IMR-90 (cell line): ENCODE results near the gene KCP. TPM values are rescaled to one million over a fixed set of nuclear protein-coding genes. Genes with fewer than 3 reads are reported as not detected.

Experiments
- ATAC-seq: fragments of 200-7000 bp; cut with Tn5 transposase; 2 replicates; pipeline ENCODE4 v1.9.1; 2020; ENCODE audit warnings: low read depth, mild to moderate bottlenecking, moderate library complexity
- BruUV-seq: library from RNA; stranded (reverse); fragments of 400-500 nt; replicated peaks from 2 replicates; lab custom pipeline; 2021; lab: Mats Ljungman, UMichigan
- CTCF ChIA-PET: fragments of 300-600 bp; formaldehyde crosslinking; extraction: SDS; loops from one replicate; lab custom pipeline; 2021; ENCODE audit warnings: antibody characterized with exemption; lab: Yijun Ruan, JAX
- POLR2A ChIA-PET: fragments of 300-600 bp; sonication (Branson Sonifier 250); formaldehyde crosslinking; loops from one replicate; lab custom pipeline; 2022; ENCODE audit warnings: antibody characterized with exemption; ENCODE audit not compliant: unreplicated experiment; lab: Charles Lee
- DNase-seq: peaks from one replicate; pipeline ENCODE4 v3.0.0; 2013
- H2AFZ ChIP-seq: replicated peaks from 2 replicates; pipeline ENCODE3; 2013; ENCODE audit warnings: low read length, mild to moderate bottlenecking; ENCODE audit not compliant: poor library complexity
- H2AK5ac ChIP-seq: 2 replicates; pipeline ENCODE4 v1.6.1; 2013; ENCODE audit warnings: low read depth, low read length, inconsistent platforms
- H2AK9ac ChIP-seq: replicated peaks from 2 replicates; pipeline ENCODE3; 2013; ENCODE audit warnings: mild to moderate bottlenecking, low read depth, low read length, moderate library complexity; ENCODE audit not compliant: poor library complexity
- H2BK120ac ChIP-seq: 2 replicates; pipeline ENCODE4 v1.6.1; 2013; ENCODE audit warnings: low read depth, low read length, inconsistent platforms
- H2BK15ac ChIP-seq: 3 replicates; pipeline ENCODE4 v1.6.1; 2013; ENCODE audit warnings: low read depth, low read length, inconsistent platforms
- H2BK20ac ChIP-seq: 2 replicates; pipeline ENCODE4 v1.6.1; 2013; ENCODE audit warnings: low read depth, mild to moderate bottlenecking, inconsistent platforms, low read length, moderate library complexity
- H2BK5ac ChIP-seq: 2 replicates; pipeline ENCODE4 v1.6.1; 2013; ENCODE audit warnings: mild to moderate bottlenecking, low read depth, low read length, inconsistent platforms; ENCODE audit not compliant: poor library complexity, severe bottlenecking
- H3K14ac ChIP-seq: replicated peaks from 2 replicates; pipeline ENCODE4 v1.6.1; 2013; ENCODE audit warnings: low read depth, low read length, inconsistent platforms
- H3K18ac ChIP-seq: 2 replicates; pipeline ENCODE4 v1.6.1; 2013; ENCODE audit warnings: low read depth, low read length, control low read depth
- H3K23ac ChIP-seq: 2 replicates; pipeline ENCODE4 v1.6.1; 2013; ENCODE audit warnings: low read depth, low read length, inconsistent platforms
- H3K27ac ChIP-seq: 2 replicates; pipeline ENCODE4 v1.5.1; 2013; ENCODE audit warnings: mild to moderate bottlenecking, control low read depth, low read length; ENCODE audit not compliant: insufficient read depth
- H3K27me3 ChIP-seq: 2 replicates; pipeline ENCODE4 v1.6.1; 2013; ENCODE audit warnings: low read length; ENCODE audit not compliant: control insufficient read depth, insufficient read depth
- H3K36me3 ChIP-seq: 2 replicates; pipeline ENCODE4 v1.6.1; 2013; ENCODE audit warnings: low read length, mixed read lengths; ENCODE audit not compliant: control insufficient read depth, insufficient read depth
- H3K4ac ChIP-seq: 2 replicates; pipeline ENCODE4 v1.6.1; 2013; ENCODE audit warnings: low read depth, low read length, inconsistent platforms
- H3K4me1 ChIP-seq: 2 replicates; pipeline ENCODE4 v1.6.1; 2013; ENCODE audit warnings: low read length, mixed read lengths; ENCODE audit not compliant: control insufficient read depth, insufficient read depth
- H3K4me2 ChIP-seq: 2 replicates; pipeline ENCODE4 v1.6.1; 2013; ENCODE audit warnings: low read depth, mild to moderate bottlenecking, control low read depth, low read length, moderate library complexity
- H3K4me3 ChIP-seq: 2 replicates; pipeline ENCODE4 v1.5.1; 2013; ENCODE audit warnings: low read depth, mild to moderate bottlenecking, control low read depth, low read length, moderate library complexity; ENCODE audit not compliant: insufficient read depth
- H3K56ac ChIP-seq: 2 replicates; pipeline ENCODE4 v1.6.1; 2013; ENCODE audit warnings: low read length, inconsistent platforms; ENCODE audit not compliant: insufficient read depth; ENCODE audit errors: extremely low read depth
- H3K79me1 ChIP-seq, 2 experiments: 2 replicates each; pipeline ENCODE4 v1.6.1; 2013; ENCODE audit warnings: low read length in 2 of 2, inconsistent platforms in 1 of 2, low read depth in 1 of 2
- H3K9ac ChIP-seq: 2 replicates; pipeline ENCODE4 v1.6.1; 2013; ENCODE audit warnings: low read depth, low read length, control low read depth
- H3K9me1 ChIP-seq: 2 replicates; pipeline ENCODE4 v1.6.1; 2013; ENCODE audit warnings: low read length, inconsistent platforms; ENCODE audit not compliant: insufficient read depth
- H3K9me3 ChIP-seq: 2 replicates; pipeline ENCODE4 v1.6.1; 2013; ENCODE audit warnings: low read length; ENCODE audit not compliant: control insufficient read depth, insufficient read depth
- H4K20me1 ChIP-seq: 2 replicates; pipeline ENCODE4 v1.6.1; 2013; ENCODE audit warnings: low read length, inconsistent platforms; ENCODE audit not compliant: insufficient read depth
- H4K5ac ChIP-seq: 2 replicates; pipeline ENCODE4 v1.6.1; 2013; ENCODE audit warnings: mild to moderate bottlenecking, low read depth, low read length, control low read depth
- H4K8ac ChIP-seq, 2 experiments: 2 replicates each; pipeline ENCODE4 v1.6.1; 2013; ENCODE audit warnings: low read depth in 2 of 2, low read length in 2 of 2, control low read depth in 1 of 2, inconsistent platforms in 1 of 2
- H4K91ac ChIP-seq: 2 replicates; pipeline ENCODE4 v1.6.1; 2013; ENCODE audit warnings: low read depth, low read length, inconsistent platforms; ENCODE audit not compliant: insufficient read depth
- FOS ChIP-seq: fragments of 150-350 bp; IDR thresholded peaks from 2 replicates; pipeline ENCODE4 v1.6.1; 2016; ENCODE audit warnings: low read depth, low read length
- MXI1 ChIP-seq: IDR thresholded peaks from 2 replicates; pipeline ENCODE4 v1.6.1; 2012; ENCODE audit warnings: low read depth, mild to moderate bottlenecking, low read length, moderate library complexity, borderline replicate concordance
- NFE2L2 ChIP-seq: fragments of 150-350 bp; IDR thresholded peaks from 2 replicates; pipeline ENCODE4 v1.6.1; 2016; ENCODE audit warnings: low read depth, mild to moderate bottlenecking, low read length
- RAD21 ChIP-seq: IDR thresholded peaks from 2 replicates; pipeline ENCODE4 v1.6.1; 2012; ENCODE audit warnings: low read length, improper control_type of control experiment
- RFX5 ChIP-seq: IDR thresholded peaks from 2 replicates; pipeline ENCODE4 v1.8.0; 2012; ENCODE audit warnings: low read depth, mild to moderate bottlenecking, low read length, moderate library complexity
- WGBS, 2 experiments: methylation state at CpG; one replicate each; pipeline versions ENCODE4 v1.1.5 to v1.1.7; 2013; ENCODE audit warnings: missing lambda C conversion rate in 2 of 2; ENCODE audit not compliant: insufficient read length in 1 of 2; ENCODE audit errors: extremely low coverage in 2 of 2; 5-methylcytosine and 5-hydroxymethylcytosine counted together
- dilution Hi-C: fragments of 300-500 bp; cut with HindIII; formaldehyde crosslinking; loops from one replicate; pipeline ENCODE4 v1.14.3; 2018; ENCODE audit warnings: low sequenced_read_pairs; ENCODE audit not compliant: unreplicated experiment
- in situ Hi-C: fragments of 300-500 bp; cut with MboI; formaldehyde crosslinking; loops from 3 replicates; pipeline ENCODE4 v1.14.3; 2019; ENCODE audit warnings: low sequenced_read_pairs, inconsistent platforms, mixed read lengths
- intact Hi-C: fragments of 100-400 bp; cut with micrococcal nuclease; formaldehyde crosslinking; loops from 2 replicates; pipeline ENCODE4 v1.10.0; 2022
- polyA plus RNA-seq, 3 experiments: library from polyadenylated mRNA; depleted of rRNA; stranded (reverse); fragments of >200 nt; gene quantifications; 2 replicates each; pipeline ENCODE4 v1.2.3, GENCODE V29; 2012; ENCODE audit warnings: low replicate concordance in 1 of 3
- total RNA-seq: library from RNA; depleted of rRNA; stranded (reverse); fragments of >200 nt; gene quantifications from 2 replicates; pipeline ENCODE4 v1.2.3, GENCODE V29; 2012
- TF ChIP-seq, protein P1 (sequence below): fragments of 150-350 bp; IDR thresholded peaks from 2 replicates; pipeline ENCODE4 v1.6.1; 2016; ENCODE audit warnings: low read depth, mild to moderate bottlenecking, low read length, moderate library complexity, borderline replicate concordance
- TF ChIP-seq, protein P2 (sequence below): fragments of 150-350 bp; IDR thresholded peaks from 2 replicates; pipeline ENCODE4 v1.6.1; 2017; ENCODE audit warnings: mild to moderate bottlenecking, antibody characterized with exemption, low read length, low read depth

The KCP gene
- total and polyA plus RNA-seq, 2 of the 4 experiments (the other 2 are of a cell fraction): 0.03 TPM; not detected in 1

DNA sequence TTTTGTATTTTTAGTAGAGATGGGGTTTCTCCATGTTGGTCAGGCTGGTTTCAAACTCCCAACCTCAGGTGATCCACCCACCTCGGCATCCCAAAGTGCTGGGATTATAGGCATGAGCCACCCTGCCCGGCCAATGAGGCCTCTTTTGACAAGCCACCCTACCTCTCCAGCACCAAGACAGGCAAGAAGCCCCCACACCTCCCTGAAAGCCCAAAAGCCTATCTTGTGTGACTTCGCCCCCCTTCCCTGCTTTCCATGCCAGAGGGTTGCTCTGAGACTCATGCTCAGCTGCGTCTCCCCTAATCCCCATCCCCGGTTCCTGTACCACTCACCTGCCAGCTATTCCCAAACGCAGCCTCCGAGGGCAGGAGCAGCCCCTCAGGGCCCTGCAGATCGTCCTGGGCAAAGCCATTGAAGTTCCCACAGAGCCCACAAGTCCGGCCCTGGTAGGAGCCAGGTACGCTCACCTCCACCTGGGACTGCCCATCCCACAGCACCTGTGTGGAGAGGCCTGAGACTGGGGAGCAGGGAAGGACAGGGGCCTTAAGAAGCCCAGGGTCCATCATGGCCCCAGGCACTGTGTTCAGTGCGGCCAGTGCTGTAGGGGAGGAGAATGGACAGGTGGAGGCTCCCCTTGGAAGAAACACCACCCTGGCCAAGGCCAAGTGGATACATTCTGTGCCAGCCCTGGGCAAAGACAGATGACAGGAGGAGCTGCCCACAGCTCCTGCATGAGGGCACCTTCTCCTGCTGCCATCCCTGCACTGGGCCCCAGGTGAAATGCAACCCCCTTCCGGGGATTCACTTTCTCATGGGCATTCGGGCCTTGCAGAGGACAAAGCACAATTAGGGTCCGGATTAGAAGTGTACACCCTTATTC is 32.0 kb downstream of the KCP start:
- Histone ChIP-seq H2BK15ac (no peak overlapping the region), H3K27ac (no peak overlapping the region), H3K4me3 (no peak overlapping the region), H3K18ac (no peak overlapping the region), H4K5ac (no peak overlapping the region), H3K9ac (no peak overlapping the region), H3K56ac (no peak overlapping the region), H3K4ac (no peak overlapping the region), H2AFZ (no peak overlapping the region), H2BK120ac (no peak overlapping the region), H2AK9ac (no peak overlapping the region), H3K9me1 (no peaks in the 10 kb centered on the region), H2AK5ac (no peak overlapping the region), H4K20me1 (no peaks in the 10 kb centered on the region), H3K14ac (no peak overlapping the region), H3K36me3 (no peaks in the 10 kb centered on the region), H3K4me1 (no peaks in the 10 kb centered on the region), H4K91ac (no peak overlapping the region), H3K9me3 (no peaks in the 10 kb centered on the region), H2BK20ac (no peak overlapping the region), H3K4me2 (no peak overlapping the region), H2BK5ac (no peak overlapping the region), H3K27me3 (peaks cover 8% of the 10 kb centered on the region; the same call in 1 of the 2 replicates), H3K79me1 (no peaks in the 10 kb centered on the region), H3K23ac (no peak overlapping the region), H4K8ac (no peak overlapping the region)
- WGBS, 2 experiments: 47% methylated on average over 3 of the region's 14 CpGs; no CpG with 5 or more reads in 1 of the 2 experiments
- intact Hi-C loops: no loop called here
- dilution Hi-C loops: no loop called here
- CTCF ChIA-PET: no interaction called here
- in situ Hi-C loops: loop anchor here (25.0 kb wide), 1 partner anchor 416 kb away; the partner anchor contains the start of gene HILPDA
- no peak for DNase-seq
- POLR2A ChIA-PET: no interaction called here
- ATAC-seq: no peak
- BruUV-seq: no TSS peak
- TF ChIP-seq NFE2L2: no peak
- TF ChIP-seq, protein P1, sequence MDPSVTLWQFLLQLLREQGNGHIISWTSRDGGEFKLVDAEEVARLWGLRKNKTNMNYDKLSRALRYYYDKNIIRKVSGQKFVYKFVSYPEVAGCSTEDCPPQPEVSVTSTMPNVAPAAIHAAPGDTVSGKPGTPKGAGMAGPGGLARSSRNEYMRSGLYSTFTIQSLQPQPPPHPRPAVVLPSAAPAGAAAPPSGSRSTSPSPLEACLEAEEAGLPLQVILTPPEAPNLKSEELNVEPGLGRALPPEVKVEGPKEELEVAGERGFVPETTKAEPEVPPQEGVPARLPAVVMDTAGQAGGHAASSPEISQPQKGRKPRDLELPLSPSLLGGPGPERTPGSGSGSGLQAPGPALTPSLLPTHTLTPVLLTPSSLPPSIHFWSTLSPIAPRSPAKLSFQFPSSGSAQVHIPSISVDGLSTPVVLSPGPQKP: no peak
- TF ChIP-seq FOS: no peak
- TF ChIP-seq MXI1: no peak
- no peak for TF ChIP-seq RAD21
- TF ChIP-seq, protein P2, sequence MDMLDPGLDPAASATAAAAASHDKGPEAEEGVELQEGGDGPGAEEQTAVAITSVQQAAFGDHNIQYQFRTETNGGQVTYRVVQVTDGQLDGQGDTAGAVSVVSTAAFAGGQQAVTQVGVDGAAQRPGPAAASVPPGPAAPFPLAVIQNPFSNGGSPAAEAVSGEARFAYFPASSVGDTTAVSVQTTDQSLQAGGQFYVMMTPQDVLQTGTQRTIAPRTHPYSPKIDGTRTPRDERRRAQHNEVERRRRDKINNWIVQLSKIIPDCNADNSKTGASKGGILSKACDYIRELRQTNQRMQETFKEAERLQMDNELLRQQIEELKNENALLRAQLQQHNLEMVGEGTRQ: no peak
- TF ChIP-seq RFX5: no peak
